Stimulated activated CD8-positive, alpha-beta memory T cell treated with anti-CD3 and anti-CD28 coated beads, Interleukin-12 subunit alpha, Interleukin-12 subunit beta, amount 100 ng/mL, for 4 hours (primary cell): ENCODE data around the gene GLYAT.

Experiments used
- DNase-seq: peaks from one replicate; pipeline ENCODE4 v3.0.0-alpha.2; 2020; ENCODE audit warnings: low read depth

Gene GLYAT, protein sequence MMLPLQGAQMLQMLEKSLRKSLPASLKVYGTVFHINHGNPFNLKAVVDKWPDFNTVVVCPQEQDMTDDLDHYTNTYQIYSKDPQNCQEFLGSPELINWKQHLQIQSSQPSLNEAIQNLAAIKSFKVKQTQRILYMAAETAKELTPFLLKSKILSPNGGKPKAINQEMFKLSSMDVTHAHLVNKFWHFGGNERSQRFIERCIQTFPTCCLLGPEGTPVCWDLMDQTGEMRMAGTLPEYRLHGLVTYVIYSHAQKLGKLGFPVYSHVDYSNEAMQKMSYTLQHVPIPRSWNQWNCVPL

DNA sequence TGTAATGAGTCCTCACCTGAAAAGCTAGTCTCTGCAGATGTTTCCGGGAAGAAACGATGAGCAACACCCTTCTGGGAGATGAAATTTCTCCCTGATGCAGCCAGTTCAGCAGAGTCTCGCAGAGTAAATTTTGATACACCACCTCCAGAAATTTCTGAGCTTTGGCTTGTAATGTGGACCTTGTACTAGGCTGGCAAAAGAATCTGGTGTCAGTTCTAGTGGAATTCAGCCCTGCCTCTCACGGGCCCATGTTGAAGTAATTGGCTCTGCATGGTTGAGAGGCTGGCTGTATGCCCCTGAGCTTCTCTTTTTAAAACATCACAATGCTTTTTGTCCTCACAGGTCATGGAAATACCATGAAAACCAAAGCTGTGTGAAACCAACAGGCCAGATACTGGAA, at the start of gene GLYAT:
GLYAT (minus strand) TSS at position 125 of the 400 bp plus-strand sequence. CDS start 7,447 bp downstream, outside the sequence.
- DNase-seq = no peak

GRCh38 chr11:58781345-58781744, 49.6 kb upstream of the GLYAT start:
- DNase-seq = no peak

DNA sequence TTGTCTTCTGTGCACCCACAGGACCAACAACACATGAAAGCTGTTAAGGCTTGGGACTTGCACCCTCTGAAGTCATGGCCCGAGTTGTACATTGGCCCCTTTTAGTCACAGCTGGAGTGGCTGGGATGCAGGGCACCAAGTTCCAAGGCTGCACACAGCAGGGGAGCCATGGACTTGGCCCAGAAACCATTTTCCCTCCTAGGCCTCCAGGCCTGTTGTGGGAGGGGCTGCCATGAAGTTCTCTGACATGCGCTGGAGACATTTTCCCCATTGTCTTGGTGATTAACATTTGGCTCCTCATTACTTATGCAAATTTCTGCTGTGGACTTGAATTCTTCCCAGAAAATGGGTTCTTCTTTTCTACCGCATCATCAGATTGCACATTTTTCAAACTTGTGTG, 48.8 kb upstream of the GLYAT start:
- DNase-seq = no peak

- DNase-seq = no peak
Observed at GRCh38 chr11:58776891-58777710, 45.4 kb upstream of the GLYAT start.

DNA sequence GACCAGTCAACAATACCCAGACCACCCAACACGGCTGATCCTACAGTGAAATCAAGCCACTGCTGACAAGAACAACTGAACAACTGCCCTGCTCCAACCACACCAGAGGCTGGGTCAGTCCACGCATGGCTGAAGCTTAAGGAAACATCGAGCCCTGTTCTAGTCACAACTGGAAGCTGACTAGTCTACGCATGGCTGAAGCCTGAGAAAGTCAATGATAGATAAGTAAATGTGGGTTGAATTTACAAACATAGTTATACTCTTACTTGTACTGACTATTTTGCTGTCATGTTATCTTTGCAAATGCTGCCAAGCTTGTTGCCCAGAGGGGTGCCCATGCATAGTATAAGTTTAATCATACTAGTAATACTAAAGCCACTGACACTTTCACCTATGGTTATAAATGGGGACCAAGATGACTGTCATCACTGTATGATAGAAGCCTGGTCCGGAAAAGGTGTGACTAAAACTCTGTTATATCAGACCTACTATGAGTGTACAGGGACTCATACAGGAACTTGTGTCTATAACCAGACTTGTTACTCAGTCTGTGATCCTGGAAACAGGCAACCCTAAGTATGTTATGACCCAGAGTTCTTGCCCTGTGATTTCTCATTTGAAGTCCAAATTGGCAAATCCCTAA, 43.4 kb upstream of the GLYAT start:
- DNase-seq = no peak

- DNase-seq = no peak
Observed at GRCh38 chr11:58774164-58774593, 42.4 kb upstream of the GLYAT start.

GRCh38 chr11:58773337-58773736, 41.6 kb upstream of the GLYAT start:
- no peak for DNase-seq

- no peak for DNase-seq
Observed at GRCh38 chr11:58772329-58773285, 40.9 kb upstream of the GLYAT start.

DNA sequence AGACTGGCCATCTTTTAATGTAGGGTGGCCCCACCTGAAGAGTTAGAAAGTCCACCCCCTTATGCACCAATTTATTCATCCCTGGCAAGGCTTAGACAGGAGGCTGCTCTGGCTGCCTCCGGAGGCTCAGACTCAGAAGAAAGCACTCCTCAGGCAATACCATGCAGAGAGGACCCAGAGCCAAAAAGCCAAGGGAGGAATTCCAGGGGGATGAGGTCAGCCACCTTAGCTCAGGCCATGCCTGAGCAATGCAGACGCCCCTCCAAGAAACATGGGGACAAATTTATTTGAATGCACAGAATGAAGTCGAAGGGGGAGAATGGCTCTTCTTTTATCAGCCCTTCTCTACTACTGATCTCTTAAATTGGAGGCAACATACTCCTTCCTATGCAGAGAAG, 39.7 kb upstream of the GLYAT start:
- no peak for DNase-seq

- no peak for DNase-seq
Observed at GRCh38 chr11:58770627-58771457, 39.1 kb upstream of the GLYAT start.

DNA sequence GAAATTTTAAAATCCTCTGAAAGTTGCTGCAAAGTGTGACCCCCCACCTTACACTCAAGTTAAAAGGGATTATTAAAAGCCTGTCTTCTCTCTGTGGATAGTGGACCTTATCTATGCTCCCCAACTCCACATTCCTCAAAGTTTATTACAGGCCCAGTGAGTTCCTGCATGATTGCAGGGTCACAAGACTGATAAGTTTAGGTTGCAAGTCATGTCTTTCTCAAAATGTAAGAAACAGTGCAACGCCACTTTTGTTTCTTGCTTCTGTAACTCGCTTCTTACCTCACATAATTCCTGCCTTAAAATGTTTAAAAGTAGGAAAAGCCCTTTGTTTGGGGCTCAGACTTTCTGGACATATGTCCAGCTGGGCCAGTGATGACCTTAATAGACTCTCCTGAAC, 38.4 kb upstream of the GLYAT start:
- DNase-seq = no peak

GRCh38 chr11:58769308-58769707, 37.6 kb upstream of the GLYAT start:
- no peak for DNase-seq

DNA sequence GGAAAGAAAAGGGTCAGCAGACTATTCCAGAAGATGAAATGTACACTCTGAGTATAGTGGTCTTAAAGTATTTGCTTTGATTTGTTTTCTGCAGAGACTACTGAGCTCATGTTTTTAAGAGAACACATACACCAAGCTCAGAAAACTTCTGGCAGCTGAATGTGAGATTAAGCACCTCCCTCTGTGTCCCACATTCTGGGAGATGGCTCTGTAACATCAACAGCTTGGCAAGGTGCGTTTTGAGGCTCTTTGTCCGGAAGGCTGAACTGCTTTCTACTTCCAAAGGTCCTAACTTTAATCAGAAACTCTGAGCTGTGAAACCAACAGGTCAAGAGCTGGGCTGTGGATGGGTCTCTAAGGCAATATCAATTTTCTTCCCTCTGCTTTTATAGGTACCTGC, 36.4 kb upstream of the GLYAT start:
- no peak for DNase-seq

DNA sequence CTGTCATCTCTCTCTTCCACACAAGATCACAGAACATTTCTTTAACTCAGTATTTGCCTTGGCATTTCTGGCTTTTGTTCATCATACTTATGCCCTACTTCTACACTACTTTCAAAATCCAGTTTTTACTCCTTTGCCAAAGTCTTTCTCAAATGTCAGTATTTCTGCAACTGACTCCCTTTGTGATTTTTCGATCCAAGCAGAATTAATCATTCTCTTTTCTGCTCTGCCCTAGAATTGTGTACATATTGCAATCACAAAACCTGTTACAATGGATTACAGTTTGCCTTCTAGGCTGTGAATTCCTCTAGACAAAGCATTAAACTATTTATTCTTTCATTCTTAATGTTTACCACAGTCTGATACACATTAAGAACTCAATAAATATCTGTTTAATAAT, 33.3 kb upstream of the GLYAT start:
- DNase-seq = no peak

DNA sequence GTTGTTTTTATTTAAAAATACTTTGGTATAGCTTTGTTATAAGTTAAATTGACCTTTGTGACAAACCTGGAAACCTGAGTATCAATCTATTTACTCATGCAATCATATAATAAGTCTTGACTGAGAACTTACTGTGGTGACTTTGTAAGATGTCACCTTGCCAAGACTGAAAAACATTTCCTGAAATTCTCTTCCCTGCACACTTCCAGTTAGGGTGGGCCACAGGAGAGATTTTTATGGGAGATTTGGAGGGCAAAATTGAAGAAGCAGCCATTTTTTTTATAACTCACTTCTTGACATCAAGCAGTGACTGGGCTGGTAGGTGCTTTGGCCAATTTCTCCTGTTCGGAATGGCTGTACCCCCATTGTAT, 31.4 kb upstream of the GLYAT start:
- DNase-seq = no peak

DNA sequence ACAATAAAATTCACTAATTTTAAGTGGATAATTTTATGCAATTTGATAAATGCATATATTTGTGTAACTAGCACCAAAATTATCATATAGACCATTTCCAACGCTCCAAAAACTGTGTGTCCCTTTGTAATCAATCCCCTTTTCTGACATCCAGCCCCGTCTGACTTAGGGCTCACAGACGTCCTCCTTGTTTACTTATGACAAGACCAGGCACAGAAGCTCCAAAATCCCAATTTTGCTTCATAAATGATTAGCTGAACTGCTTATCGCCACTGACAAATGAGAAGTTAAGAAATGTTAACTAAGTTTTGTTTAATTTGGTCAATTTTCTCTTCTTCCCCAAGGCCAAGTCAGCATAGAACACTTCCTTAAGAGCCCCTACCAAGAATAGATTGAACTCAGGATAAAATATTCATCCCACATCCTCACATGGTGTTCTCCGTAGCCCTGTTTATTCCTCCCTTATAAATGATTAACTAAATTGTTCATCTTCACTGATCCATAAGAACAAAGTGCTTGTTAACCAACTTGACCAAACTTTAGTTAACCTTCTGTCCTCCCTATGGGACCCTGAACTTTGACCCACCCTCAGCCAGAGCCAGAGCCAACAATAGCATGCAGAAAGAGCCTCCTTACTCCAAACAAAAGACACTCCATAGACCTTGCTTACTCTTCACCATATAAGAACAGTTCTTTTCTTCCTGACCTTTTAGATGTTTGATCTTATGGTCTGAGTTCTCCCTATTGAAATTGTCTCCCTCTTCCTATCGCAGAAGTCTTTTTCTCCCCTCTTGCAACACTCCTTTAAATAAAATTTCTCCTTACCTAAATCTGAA, 30.8 kb upstream of the GLYAT start:
- no peak for DNase-seq

GRCh38 chr11:58757439-58757838, 25.7 kb upstream of the GLYAT start:
- no peak for DNase-seq

DNA sequence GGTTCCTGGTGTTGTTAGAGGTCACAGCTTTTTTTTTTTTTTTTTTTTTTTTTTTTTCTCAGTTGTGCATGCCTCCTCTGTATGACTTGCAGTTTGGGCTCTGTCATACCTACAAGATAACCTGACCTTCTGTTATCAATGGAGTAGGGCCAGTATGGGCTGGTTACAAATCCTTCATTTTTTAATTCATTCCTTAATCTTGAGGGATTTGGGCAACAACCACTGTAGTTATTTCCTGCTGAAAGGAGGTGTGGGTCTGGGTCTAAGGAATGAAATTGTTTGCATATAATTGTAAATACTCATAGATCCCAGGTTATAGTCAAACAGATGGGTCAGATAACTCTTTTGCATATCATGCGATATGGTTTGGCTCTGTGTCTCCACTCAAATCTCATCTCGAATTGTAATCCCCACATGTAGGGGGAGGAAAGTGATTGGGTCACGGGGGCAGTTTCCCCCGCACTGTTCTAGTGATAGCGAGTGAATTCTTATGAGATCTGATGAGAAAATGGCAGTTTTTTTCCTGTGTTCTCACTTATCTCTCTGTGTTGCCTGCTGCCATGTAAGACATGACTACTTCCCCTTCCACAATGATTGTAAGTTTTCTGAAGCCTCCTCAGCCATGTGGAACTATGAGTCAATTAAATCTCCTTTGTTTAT, 14.1 kb upstream of the GLYAT start:
- DNase-seq = no peak

- no peak for DNase-seq
Observed at GRCh38 chr11:58744988-58745704, 13.4 kb upstream of the GLYAT start.
